GM18498 (cell line): Measurements from ENCODE around the gene GPR162.
A peak's percentile ranks its signal among the peaks of the same experiment; 100 is the strongest.
"Not testable (repeated sequence)": the region's sequence is repeated elsewhere in the genome, so short reads cannot be mapped to it uniquely, and the experiment has no call there.

Source experiments
- ATAC-seq: cut with Tn5 transposase; IDR thresholded peaks from one replicate; pipeline ENCODE4 v1.9.1; 2021; ENCODE audit warnings: mild to moderate bottlenecking, moderate library complexity; ENCODE audit not compliant: unreplicated experiment

The GPR162 gene

GRCh38 chr12:6872073-6873048 lies 50.7 kb downstream of the GPR162 start:
- peak; percentile 35 for ATAC-seq

- ATAC-seq, result peak; percentile 75
Observed at GRCh38 chr12:6873094-6874014, 51.7 kb downstream of the GPR162 start, which contains the start of gene SPSB2. Gene SPSB2 (minus strand): TSS chr12:6873303. CDS start chr12:6872901, 402 bp downstream.

DNA sequence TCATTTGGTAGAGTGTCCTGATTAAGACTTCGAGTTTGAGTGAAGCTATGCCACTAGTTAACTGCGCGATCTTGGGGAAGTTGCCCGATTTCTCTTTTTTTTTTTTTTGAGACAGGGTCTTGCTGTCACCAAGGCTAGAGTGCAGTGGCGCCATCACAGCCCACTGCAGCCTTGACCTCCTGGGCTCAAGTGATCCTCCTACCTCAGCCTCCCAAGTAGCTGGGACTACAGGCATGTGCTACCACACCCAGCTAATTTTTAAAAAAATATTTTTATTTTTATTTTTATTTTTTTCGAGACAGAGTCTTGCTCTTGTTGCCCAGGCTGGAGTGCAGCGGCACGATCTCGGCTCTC lies 52.4 kb downstream of the GPR162 start:
- not testable (repeated sequence) for ATAC-seq
